HG02938 (cell line): ENCODE measurements around the gene HLA-DQB2.
"Not testable (repeated sequence)": the region's sequence is repeated elsewhere in the genome, so short reads cannot be mapped to it uniquely, and the experiment has no call there.

ENCODE experiments used
- ATAC-seq: cut with Tn5 transposase; IDR thresholded peaks from one replicate; pipeline ENCODE4 v1.9.1; 2021; ENCODE audit warnings: mild to moderate bottlenecking, moderate library complexity; ENCODE audit not compliant: unreplicated experiment

HLA-DQB2 gene

GRCh38 chr6:32752580-32752979 is 10.8 kb downstream of the HLA-DQB2 start:
- ATAC-seq = no peak

GRCh38 chr6:32745649-32746048 is 17.7 kb downstream of the HLA-DQB2 start:
- ATAC-seq = not testable (repeated sequence)

- no peak for ATAC-seq
Observed at GRCh38 chr6:32744776-32745175, 18.6 kb downstream of the HLA-DQB2 start.

- no peak for ATAC-seq
Observed at GRCh38 chr6:32742374-32742773, 21.0 kb downstream of the HLA-DQB2 start.

DNA sequence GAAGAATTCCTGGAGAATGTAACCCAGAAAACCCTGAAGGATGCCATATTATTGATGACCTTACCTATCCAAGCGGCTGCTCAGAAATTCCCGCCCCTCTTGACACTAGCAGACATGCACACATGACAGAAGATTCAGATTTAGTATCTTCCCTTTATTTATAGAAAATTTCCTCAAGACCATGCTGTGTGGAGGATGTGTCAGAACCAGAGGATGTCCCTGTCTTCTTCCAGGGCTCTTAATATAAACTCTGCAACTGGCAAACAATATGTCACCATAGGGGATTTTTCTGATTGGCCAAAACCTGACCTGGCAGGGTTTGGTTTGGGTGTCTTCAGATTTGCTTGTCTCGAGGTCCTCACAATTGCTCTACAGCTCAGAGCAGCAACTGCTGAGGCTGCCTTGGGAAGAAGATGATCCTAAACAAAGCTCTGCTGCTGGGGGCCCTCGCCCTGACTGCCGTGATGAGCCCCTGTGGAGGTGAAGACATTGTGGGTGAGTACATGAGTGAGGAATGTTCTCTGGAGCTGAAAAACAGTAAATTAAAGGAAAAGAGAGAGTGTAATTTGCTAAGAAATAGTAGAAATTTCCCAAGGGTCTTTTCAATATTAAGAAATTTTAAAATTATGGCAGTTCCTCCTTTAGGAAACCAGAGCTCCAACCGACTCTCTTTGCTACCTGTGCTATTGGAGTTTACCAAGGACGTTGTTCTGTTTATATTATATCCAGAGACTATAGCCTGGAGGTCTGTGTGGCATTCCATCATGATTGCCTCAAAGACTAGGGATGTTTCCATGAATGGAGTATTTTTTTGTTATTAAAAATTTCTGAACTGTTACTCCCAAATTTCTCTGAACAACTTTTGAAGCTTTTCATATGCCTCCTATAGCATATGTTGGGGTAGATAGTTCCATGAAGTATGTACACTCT is 22.0 kb downstream of the HLA-DQB2 start, which contains the start of gene HLA-DQA2:
Gene HLA-DQA2, plus strand, starts transcription at position 361 of the 930 bp plus-strand sequence. Its CDS starts 53 bp downstream, at position 414.
- ATAC-seq = no peak

DNA sequence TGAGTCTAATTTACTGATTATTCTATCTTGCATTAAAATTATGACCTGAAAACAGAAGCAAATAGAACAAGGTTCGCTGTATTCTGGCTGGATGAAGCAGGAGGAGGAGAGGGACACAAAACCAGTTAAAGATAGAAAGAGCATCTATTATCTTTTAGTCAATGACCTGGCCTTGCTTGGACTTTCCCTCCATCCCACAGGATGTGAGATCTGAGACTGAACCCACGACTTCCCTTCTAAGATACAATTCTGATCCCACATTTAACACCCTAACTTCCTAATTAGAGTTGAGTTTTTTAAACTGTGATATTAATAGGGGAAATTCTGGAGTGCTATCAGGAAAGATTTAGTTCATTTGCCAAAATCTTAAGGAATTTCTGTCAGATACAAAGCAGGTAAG is 25.2 kb downstream of the HLA-DQB2 start:
- ATAC-seq = no peak

DNA sequence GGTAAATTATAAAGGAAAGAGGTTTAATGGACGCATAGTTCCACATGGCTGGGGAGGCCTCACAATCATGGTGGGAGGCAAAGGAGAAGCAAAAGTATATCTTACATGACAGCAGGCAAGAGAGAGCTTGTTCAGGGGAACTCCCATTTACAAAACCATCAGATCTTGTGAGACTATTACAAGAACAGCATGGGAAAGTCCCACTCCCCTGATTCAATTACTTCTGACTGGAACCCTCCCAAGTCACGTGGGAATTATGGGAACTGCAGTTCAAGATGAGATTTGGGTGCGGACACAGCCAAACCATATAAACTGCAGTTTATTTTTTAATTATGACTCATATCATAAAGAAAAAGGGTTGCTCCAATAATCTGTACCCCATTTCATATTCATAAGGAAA is 44.5 kb downstream of the HLA-DQB2 start:
- ATAC-seq = no peak

DNA sequence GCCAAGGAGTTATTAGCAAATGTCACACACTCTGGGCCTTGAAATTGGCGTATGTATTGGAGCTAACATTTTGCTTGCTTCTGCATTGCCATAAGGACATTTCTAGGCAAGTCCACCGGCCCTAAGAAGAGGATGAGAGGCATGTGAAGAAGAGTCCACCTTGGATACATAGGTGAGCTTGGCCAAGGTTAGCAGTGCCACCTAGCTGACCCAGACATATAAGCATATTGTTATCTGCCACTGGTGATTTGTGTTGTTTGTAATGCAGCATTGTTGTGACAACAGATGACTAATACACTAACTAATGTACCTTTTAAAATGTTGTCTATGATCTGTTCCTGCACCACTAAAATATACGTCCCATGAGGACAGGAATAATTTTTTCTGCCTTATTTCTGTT is 46.9 kb downstream of the HLA-DQB2 start:
- ATAC-seq = no peak

DNA sequence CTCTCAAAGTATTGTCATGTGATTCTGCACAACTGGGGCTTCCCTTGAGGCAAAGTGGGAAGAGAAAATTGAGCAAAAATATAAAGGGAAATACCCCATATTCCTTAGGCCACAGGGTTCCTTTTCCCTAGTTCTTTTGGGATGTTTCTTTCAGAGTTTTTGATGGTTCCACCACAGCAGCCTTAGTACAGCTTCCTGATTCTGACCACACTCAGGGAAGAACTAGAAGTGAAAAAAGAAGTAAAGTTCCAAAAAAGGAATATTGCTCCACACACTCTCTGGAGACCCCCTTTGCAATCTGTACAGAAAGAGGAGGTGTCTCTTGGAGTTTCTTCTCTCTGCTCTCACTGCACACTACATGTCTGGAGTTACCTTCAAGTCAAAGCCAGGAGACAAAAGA is 50.1 kb downstream of the HLA-DQB2 start:
- no peak for ATAC-seq

GRCh38 chr6:32709625-32710024 is 53.7 kb downstream of the HLA-DQB2 start:
- no peak for ATAC-seq
